Chondrocyte (in vitro differentiated cells): Measurements from ENCODE around the gene SEMA3C. TPM values are rescaled to one million over a fixed set of nuclear protein-coding genes. Genes with fewer than 3 reads are reported as not detected.
A peak's percentile ranks its signal among the peaks of the same experiment; 100 is the strongest.

Experiments
- DNase-seq: peaks from one replicate; pipeline ENCODE4 v3.0.0; 2021; ENCODE audit warnings: mixed read lengths, low spot score
- H3K27ac Mint-ChIP-seq: one replicate; pipeline ENCODE4 v1.8.0; 2021; ENCODE audit warnings: mild to moderate bottlenecking, moderate library complexity, mixed read lengths; ENCODE audit not compliant: unreplicated experiment
- H3K27me3 Mint-ChIP-seq: 2 replicates; pipeline ENCODE4 v1.8.0; 2021; ENCODE audit warnings: low read depth, mixed read lengths
- H3K36me3 Mint-ChIP-seq: 2 replicates; pipeline ENCODE4 v1.8.0; 2021; ENCODE audit warnings: low read depth, mixed read lengths
- H3K4me1 Mint-ChIP-seq: 2 replicates; pipeline ENCODE4 v1.8.0; 2021; ENCODE audit warnings: low read depth, mild to moderate bottlenecking, mixed read lengths
- H3K4me3 Mint-ChIP-seq: one replicate; pipeline ENCODE4 v1.8.0; 2021; ENCODE audit warnings: mild to moderate bottlenecking, moderate library complexity, mixed read lengths; ENCODE audit not compliant: unreplicated experiment
- H3K9me3 Mint-ChIP-seq: 2 replicates; pipeline ENCODE4 v1.8.0; 2021; ENCODE audit warnings: low read depth, mixed read lengths
- total RNA-seq: library from RNA; stranded (reverse); gene quantifications from 3 replicates; pipeline ENCODE4 v1.2.1, GENCODE V29; 2021
- TF ChIP-seq, protein P1 (sequence below): fragments of 200-600 bp; sonication (generic); IDR thresholded peaks from 2 replicates; pipeline ENCODE4 v1.5.0; 2021; ENCODE audit warnings: antibody characterized with exemption, mild to moderate bottlenecking, moderate library complexity

Gene SEMA3C
- total RNA-seq, 1 donor from 2014 or later = 80.0 TPM

DNA sequence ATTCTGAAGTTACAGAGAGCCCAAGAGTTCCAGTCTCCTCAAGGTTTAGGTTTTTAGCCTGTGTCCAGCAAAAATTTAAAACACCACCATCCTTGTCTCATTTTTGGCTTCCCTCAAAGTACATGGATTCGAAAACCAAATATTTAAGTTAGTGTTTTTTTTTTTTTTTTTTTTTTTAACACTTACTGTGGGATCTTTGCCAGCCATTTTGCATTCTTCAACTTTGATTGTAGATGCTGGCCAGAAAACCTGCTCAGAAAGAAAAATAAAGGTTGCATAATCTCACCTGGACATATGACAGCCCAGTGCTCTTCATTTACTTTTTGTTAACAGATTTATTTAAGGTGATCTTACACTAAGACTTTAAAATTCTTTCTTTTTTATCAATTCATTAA lies 91.6 kb downstream of the SEMA3C start:
- H3K27ac Mint-ChIP-seq = peak overlapping the region; percentile 41
- H3K9me3 Mint-ChIP-seq = no peaks in the 10 kb centered on the region
- DNase-seq = no peak
- H3K36me3 Mint-ChIP-seq = no peaks in the 10 kb centered on the region
- peaks cover 45% of the 10 kb centered on the region for H3K4me1 Mint-ChIP-seq
- TF ChIP-seq, protein P1, sequence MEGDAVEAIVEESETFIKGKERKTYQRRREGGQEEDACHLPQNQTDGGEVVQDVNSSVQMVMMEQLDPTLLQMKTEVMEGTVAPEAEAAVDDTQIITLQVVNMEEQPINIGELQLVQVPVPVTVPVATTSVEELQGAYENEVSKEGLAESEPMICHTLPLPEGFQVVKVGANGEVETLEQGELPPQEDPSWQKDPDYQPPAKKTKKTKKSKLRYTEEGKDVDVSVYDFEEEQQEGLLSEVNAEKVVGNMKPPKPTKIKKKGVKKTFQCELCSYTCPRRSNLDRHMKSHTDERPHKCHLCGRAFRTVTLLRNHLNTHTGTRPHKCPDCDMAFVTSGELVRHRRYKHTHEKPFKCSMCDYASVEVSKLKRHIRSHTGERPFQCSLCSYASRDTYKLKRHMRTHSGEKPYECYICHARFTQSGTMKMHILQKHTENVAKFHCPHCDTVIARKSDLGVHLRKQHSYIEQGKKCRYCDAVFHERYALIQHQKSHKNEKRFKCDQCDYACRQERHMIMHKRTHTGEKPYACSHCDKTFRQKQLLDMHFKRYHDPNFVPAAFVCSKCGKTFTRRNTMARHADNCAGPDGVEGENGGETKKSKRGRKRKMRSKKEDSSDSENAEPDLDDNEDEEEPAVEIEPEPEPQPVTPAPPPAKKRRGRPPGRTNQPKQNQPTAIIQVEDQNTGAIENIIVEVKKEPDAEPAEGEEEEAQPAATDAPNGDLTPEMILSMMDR = no peak
- no peaks in the 10 kb centered on the region for H3K27me3 Mint-ChIP-seq
- no peak overlapping the region for H3K4me3 Mint-ChIP-seq

DNA sequence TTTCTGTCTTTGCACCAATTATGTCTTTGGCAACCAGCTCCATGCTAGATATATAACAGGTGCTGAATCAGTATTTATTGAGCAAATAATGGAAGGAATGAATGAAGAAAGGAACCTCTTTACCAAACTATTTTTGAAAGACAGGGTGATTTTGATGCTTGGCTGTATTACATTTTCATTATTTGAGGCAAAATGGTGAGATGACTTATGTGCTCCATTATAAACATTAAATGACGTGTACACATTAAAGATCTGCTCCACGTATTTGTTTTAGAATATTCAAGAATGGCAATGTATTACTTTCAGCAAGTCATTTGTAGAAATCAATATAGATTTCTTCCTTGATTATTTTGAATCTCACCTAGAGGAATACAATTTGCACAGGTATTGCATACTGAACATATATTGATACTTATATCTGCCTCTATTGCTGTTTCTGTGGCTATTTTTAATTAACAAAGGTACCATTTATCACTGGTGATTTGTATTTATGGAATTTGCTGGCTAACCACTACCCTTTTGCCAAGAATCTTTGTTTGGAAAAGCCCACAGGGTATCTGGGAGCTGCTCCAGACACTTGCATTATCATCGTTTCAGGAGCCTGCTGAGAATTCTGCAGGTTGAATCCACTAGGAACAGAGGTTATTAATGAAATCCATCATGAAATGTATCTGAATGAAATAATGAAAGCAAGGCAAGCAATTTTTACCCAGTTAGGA lies 92.2 kb downstream of the SEMA3C start:
- TF ChIP-seq, protein P1 = no peak
- DNase-seq = no peak
- H3K27ac Mint-ChIP-seq = peak overlapping the region; percentile 41
- H3K4me3 Mint-ChIP-seq = no peak overlapping the region
- no peaks in the 10 kb centered on the region for H3K36me3 Mint-ChIP-seq
- H3K4me1 Mint-ChIP-seq = peaks cover 46% of the 10 kb centered on the region
- no peaks in the 10 kb centered on the region for H3K27me3 Mint-ChIP-seq
- no peaks in the 10 kb centered on the region for H3K9me3 Mint-ChIP-seq

DNA sequence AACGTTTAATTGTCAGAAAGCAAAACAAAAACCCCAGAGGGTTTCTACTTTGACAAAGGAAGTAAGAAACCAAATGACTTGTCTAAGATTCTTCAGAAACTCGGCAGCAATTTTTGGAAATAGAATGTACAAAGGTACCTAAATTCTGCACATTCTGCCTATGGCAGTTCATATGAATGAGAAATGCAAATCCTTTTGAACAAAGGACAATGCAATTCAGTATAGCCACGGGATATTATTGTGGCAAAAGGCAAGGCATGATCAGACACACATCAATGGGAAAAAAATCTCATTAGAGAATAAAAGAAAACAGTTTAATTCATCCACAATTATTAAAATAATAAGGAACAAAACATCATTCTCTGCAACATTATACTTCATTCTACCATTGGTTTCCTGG lies 93.4 kb downstream of the SEMA3C start:
- H3K27ac Mint-ChIP-seq = no peak overlapping the region
- H3K9me3 Mint-ChIP-seq = no peaks in the 10 kb centered on the region
- DNase-seq = no peak
- peaks cover 45% of the 10 kb centered on the region for H3K4me1 Mint-ChIP-seq
- TF ChIP-seq, protein P1 = no peak
- no peaks in the 10 kb centered on the region for H3K27me3 Mint-ChIP-seq
- no peaks in the 10 kb centered on the region for H3K36me3 Mint-ChIP-seq
- H3K4me3 Mint-ChIP-seq = no peak overlapping the region

DNA sequence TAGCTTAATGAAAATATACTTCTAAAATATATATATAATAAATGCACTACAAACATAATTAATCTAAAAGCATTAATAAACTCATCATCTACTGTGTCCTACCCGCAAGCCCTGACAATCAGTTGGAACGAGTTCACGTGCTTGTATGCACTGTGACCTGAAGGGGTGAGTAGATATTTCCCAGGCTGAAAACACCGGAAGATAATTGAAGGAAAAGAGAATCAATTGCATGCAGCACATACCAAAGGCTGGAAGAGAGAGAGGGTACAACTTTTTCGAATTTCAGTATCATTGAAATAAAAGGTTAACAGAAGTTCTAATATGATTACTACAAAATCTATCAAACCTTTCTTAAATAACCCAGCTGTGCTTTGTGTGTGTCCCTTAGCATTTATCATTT lies 94.6 kb downstream of the SEMA3C start:
- Mint-ChIP-seq H3K4me1 (peaks cover 41% of the 10 kb centered on the region), H3K27ac (no peak overlapping the region), H3K4me3 (no peak overlapping the region), H3K9me3 (no peaks in the 10 kb centered on the region), H3K36me3 (no peaks in the 10 kb centered on the region), H3K27me3 (no peaks in the 10 kb centered on the region)
- TF ChIP-seq, protein P1 = no peak
- DNase-seq = no peak

GRCh38 chr7:80823057-80823456 lies 95.8 kb downstream of the SEMA3C start:
- Mint-ChIP-seq H3K36me3 (no peaks in the 10 kb centered on the region), H3K27me3 (no peaks in the 10 kb centered on the region), H3K27ac (no peak overlapping the region), H3K4me1 (peaks cover 39% of the 10 kb centered on the region), H3K4me3 (no peak overlapping the region), H3K9me3 (no peaks in the 10 kb centered on the region)
- no peak for DNase-seq
- TF ChIP-seq, protein P1 = no peak
